Camera-type eye (tissue), 1 donor: ENCODE measurements around the gene ZSCAN2. TPM values are rescaled to one million over a fixed set of nuclear protein-coding genes. Genes with fewer than 3 reads are reported as not detected.

Experiments used
- total RNA-seq: library from RNA; depleted of rRNA; stranded (reverse); fragments of >200 nt; gene quantifications from one replicate; pipeline ENCODE4 v1.2.3, GENCODE V29; 2014

ZSCAN2 gene
- 32.3 TPM for total RNA-seq

DNA sequence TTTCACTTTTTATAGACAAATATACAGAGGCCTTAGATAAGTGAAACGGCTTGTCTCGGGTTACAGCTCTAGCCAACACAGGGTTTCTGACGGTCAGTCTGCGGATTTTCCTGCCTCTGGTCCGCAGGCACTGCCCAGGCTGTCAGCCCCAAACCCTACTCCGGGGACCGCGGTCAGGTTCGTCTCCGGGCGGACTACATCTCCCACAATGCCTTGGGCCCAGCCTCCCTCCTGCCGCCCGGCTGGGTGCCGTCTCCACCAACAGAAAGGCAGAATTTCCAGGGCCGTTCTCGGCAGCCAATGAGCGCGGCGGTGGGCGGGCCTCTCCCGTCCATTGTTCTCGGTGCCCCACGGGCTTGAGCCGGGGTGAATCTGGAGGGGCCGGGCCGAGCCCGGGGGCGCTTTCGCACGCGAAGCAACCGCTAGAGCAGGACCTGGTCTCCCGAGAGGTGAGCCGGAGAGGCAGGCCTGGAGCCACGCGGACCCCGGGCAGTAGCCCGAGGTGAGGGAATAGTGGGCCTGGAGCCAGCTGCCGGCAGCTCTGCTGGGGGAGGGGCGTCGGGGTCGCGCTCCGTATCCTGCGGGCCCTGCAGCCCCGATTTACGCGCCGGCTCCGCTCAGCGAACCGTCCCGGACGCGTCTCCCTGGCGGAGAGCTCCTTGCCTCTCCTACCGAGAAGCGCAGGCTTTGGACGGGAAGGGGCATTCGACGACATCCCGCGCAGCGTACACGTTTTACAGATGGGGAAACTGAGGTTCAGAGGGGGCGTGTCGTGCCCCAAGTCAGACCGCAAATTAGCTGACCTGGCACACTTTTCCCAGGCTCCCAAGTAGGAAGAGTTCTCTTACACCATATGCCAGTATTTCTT lies at the start of gene ZSCAN2:
ZSCAN2 (plus strand) TSS at position 323 of the 868 bp plus-strand sequence. CDS start 2,919 bp downstream, outside the sequence.

DNA sequence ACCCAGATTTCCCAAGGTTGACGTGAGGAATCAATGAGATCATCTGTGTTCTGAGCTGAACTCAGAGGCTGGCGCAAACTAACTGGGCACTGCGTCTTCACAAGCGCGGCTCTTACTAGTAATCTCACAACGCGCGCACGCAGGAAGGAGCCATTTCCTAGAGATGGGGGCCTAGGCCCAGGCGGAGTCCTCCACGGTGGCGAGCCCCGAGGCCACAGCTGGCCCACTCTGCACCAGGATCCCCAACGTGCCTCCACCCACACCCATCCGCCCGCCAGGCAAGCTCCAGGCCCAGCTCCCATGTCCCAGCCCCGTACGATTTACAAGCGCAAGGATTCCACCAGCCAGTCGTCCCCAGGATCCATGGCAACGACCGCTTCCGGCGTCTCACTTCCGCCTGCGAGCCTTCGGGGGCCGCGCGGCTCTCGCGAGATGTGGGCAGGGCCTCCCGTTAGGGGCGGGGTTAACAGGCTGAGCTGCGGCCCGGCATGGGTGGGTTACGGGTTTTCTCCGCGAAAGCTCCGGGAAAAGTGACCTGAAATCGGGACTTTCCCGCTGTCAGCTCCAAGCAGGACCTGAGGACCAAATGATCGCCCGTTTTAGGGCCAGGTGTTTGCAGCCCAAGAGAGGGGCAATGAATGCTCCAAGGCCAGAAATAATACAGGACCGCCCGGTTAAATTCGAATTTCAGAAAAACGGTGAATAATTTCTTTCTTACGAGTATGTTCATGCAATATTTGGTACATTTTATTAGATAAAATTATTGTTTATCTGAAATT lies 53.3 kb downstream of the ZSCAN2 start, which contains the start of gene WDR73:
WDR73 (minus strand) TSS at position 374 of the 779 bp plus-strand sequence; CDS start at position 365, 9 bp downstream.

DNA sequence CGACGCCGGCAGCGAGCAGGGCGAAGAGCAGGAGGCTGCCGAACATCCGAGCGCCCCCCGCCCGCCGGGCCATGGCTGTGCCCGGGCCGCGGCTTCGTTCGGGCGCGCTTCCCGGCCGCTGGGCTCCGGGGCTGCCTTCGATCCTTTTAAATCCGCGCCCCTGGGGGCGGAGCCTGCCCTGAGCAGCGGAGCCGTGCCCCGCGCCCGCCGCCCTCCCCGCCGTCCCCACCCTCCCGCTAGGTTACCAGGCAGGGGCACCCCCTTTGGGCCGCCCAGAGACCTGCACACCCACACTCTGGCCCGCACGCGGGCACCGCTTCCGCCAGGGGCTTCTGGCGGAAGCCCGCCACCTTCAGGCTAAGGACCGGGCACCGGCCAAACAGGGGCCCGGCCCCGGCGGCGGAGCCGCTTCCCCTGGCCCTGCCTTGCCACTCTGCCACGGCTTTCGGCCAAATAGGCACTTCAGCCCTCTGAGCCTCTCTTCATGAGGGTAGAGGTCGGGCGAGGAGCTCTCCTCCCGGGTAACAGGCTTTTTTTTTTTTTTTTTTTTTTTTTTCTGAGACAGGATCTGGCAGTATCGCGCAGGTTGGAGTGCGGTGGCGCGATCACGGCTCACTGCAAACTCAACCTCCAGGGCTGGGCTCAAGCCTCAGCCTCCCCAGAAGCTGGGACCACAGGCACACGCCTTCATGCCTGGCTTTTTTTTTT lies 57.4 kb downstream of the ZSCAN2 start, which contains the start of gene NMB:
NMB (minus strand) TSS at position 120 of the 708 bp plus-strand sequence; CDS start at position 73, 47 bp downstream.

Other genes starting within 250 kb of the ZSCAN2 start
- gene WDR73, start 53.3 kb downstream of the ZSCAN2 start, total RNA-seq, result 41.0 TPM
- gene NMB, start 57.2 kb downstream of the ZSCAN2 start, total RNA-seq, result 1.5 TPM
- gene SEC11A, start 115.1 kb downstream of the ZSCAN2 start, total RNA-seq, result 133 TPM
- 17.2 TPM for gene ZNF592, start 147.6 kb downstream of the ZSCAN2 start, total RNA-seq
- 11.1 TPM for gene ALPK3, start 216.3 kb downstream of the ZSCAN2 start, total RNA-seq